Suprapubic skin (tissue), 4 donors: ENCODE measurements around the gene THEM5.

Experiments used
- EP300 ChIP-seq: sonication (generic); formaldehyde crosslinking; IDR thresholded peaks from one replicate; pipeline ENCODE4 v1.6.1; 2017; ENCODE audit warnings: antibody characterized with exemption
- POLR2A ChIP-seq, 2 donors: fragments of 450-650 bp; IDR thresholded peaks; one replicate each; pipeline ENCODE4 v1.6.1; 2017; ENCODE audit warnings: antibody characterized with exemption in 2 of 2, mild to moderate bottlenecking in 2 of 2, moderate library complexity in 2 of 2
- POLR2AphosphoS5 ChIP-seq, 3 donors: sonication (generic); formaldehyde crosslinking; IDR thresholded peaks; one replicate each; pipeline ENCODE4 v1.6.1; 2017; ENCODE audit warnings: antibody characterized with exemption in 3 of 3
- TF ChIP-seq, protein P1 (sequence below), 2 donors: fragments of 200-600 bp in 1 of 2; fragments of 450-650 bp in 1 of 2; sonication (generic) in 1 of 2; IDR thresholded peaks; one replicate each; pipeline ENCODE4 v1.5.1; 2016 to 2019; ENCODE audit warnings: antibody characterized with exemption in 2 of 2, mild to moderate bottlenecking in 1 of 2, moderate library complexity in 1 of 2

DNA sequence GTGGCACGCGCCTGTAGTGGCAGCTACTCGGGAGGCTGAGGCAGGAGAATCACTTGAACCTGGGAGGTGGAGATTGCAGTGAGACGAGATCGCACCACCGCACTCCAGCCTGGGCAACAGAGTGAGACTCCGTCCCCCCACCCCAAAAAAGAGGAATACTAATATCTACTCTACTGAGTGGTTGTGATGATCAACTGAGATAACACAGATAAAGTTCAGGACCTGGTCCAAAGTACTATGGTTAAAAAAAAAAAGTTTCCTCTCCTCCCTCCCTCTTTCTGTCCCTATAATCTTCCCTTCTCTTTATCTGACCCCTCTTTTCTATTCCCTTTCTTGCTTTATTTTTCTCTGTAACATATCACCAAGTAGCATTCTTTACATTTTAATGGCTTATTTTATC lies 17.9 kb downstream of the THEM5 start:
- TF ChIP-seq, protein P1, sequence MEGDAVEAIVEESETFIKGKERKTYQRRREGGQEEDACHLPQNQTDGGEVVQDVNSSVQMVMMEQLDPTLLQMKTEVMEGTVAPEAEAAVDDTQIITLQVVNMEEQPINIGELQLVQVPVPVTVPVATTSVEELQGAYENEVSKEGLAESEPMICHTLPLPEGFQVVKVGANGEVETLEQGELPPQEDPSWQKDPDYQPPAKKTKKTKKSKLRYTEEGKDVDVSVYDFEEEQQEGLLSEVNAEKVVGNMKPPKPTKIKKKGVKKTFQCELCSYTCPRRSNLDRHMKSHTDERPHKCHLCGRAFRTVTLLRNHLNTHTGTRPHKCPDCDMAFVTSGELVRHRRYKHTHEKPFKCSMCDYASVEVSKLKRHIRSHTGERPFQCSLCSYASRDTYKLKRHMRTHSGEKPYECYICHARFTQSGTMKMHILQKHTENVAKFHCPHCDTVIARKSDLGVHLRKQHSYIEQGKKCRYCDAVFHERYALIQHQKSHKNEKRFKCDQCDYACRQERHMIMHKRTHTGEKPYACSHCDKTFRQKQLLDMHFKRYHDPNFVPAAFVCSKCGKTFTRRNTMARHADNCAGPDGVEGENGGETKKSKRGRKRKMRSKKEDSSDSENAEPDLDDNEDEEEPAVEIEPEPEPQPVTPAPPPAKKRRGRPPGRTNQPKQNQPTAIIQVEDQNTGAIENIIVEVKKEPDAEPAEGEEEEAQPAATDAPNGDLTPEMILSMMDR (IDR thresholded peaks at IDR 0.05) = no peak
- TF ChIP-seq POLR2A (IDR thresholded peaks at IDR 0.05) (no peak), POLR2AphosphoS5 (IDR thresholded peaks at IDR 0.05) (no peak), EP300 (no peak)
